Sigmoid colon (tissue), 4 donors: ENCODE measurements around the gene TECPR2.

ENCODE experiments used
- POLR2AphosphoS5 ChIP-seq, 4 donors: sonication (generic); formaldehyde crosslinking; IDR thresholded peaks; one replicate each; pipeline ENCODE4 v1.6.1; 2017; ENCODE audit warnings: antibody characterized with exemption in 4 of 4
- TF ChIP-seq, protein P1 (sequence below), 4 experiments: fragments of 450-650 bp in 3 of 4; fragments of 200-600 bp in 1 of 4; IDR thresholded peaks; one replicate each; pipeline ENCODE4 v1.5.1; 2016 to 2019; ENCODE audit warnings: antibody characterized with exemption in 4 of 4, mild to moderate bottlenecking in 3 of 4, moderate library complexity in 2 of 4

DNA sequence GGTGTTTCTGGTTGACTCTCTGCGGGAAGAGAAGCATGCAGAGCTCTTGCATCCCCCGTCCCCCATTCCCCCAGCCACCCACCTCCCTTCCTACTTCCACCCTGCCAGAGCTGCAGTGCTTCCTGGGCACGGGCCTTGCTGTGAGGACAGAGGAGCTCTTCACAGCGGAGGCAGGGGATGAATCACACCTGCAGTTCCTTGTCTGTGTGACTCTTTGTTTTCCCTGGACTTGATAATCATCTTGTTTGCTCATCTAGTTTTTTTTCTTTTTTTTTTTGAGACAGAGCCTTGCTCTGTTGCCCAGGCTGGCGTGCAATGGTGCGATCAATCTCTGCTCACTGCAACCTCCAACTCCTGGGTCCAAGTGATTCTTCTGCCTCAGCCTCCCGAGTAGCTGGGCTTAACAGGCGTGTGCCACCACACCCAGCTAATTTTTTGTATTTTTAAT, 119.1 kb downstream of the TECPR2 start:
- TF ChIP-seq, protein P1, sequence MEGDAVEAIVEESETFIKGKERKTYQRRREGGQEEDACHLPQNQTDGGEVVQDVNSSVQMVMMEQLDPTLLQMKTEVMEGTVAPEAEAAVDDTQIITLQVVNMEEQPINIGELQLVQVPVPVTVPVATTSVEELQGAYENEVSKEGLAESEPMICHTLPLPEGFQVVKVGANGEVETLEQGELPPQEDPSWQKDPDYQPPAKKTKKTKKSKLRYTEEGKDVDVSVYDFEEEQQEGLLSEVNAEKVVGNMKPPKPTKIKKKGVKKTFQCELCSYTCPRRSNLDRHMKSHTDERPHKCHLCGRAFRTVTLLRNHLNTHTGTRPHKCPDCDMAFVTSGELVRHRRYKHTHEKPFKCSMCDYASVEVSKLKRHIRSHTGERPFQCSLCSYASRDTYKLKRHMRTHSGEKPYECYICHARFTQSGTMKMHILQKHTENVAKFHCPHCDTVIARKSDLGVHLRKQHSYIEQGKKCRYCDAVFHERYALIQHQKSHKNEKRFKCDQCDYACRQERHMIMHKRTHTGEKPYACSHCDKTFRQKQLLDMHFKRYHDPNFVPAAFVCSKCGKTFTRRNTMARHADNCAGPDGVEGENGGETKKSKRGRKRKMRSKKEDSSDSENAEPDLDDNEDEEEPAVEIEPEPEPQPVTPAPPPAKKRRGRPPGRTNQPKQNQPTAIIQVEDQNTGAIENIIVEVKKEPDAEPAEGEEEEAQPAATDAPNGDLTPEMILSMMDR (IDR thresholded peaks at IDR 0.05) = no peak
- no peak for TF ChIP-seq POLR2AphosphoS5 (IDR thresholded peaks at IDR 0.05)
